ENCODE data around the gene TSGA10IP. TPM values are rescaled to one million over a fixed set of nuclear protein-coding genes. Genes with fewer than 3 reads are reported as not detected.

Gene TSGA10IP
- total RNA-seq, 4 donors from 2014 or later = not detected

DNA sequence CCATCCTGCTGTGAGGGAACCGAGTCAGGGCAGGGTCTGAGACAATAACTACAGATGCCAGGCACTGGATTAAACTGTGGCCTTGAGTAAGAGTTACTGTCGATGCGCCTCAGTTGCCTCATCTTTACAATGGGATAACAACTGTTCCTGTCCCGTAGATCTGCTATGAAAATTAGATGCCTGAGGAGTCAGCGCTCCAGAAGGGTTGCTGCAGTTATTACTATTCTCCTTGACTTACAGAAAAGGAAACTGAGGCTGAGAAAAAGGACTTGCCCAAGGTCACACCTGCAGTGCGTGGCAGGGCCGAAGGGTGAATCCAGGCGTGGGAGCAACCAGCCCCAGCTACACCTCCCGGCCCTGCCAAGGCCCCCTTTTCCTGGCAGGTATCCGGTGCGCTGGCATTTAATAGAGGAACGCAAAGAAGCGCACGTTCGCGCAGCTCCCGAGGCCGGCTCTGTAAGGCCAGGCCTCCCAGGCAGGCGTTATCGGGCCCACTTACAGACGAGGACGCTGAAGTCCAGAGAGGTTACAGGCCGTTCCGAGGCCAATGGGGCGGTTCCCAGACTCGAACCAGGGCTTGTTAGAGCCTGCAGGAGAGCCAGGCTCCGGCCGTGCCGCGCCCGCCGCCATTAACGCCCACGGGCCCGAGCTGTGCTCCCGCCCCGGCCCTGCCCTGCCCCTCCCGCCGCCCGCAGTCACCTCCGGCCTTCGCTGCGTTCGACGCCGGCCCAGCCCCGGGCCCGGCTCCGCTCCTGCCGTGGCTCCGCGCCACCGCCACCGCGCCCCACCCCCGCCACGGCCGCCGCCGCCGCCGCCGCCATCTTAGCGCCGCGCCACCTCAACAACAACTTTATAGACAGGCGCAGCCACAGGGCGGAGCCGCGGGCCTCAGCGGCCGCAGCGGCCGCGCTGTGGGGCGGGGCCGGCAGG is 26.8 kb upstream of the TSGA10IP start, which contains the start of gene C11orf68:
C11orf68 (minus strand) TSS at position 852 of the 930 bp plus-strand sequence; CDS start at position 821, 31 bp downstream.
- intact Hi-C loops (cut with DNase I; ENCODE audit: low total_unique reads) = loop anchor here (2.0 kb wide), 1 partner anchor 30 kb away; the partner anchor contains the start of gene FIBP
- Histone ChIP-seq H3K4me3 (peak within 1 kb of the TSS; percentile 84 to 98 (median 91)), H3K36me3 (peaks cover 0 to 6% (median 2%) of the 10 kb centered on the region in 4 donors), H3K27me3 (no peaks in the 10 kb centered on the region), H3K27ac (peak within 1 kb of the TSS; percentile 96 to 98 (median 96)), H3K4me1 (peaks cover 34 to 49% (median 46%) of the 10 kb centered on the region in 4 donors), H3K9me3 (no peaks in the 10 kb centered on the region)
- DNase-seq = no peak
- TF ChIP-seq POLR2AphosphoS5 (IDR thresholded peaks at IDR 0.05) (peak in 1 of 3 donors; percentile 55), POLR2A (IDR thresholded peaks at IDR 0.05) (no peak)
- 5% methylated on average over 41 of the region's 77 CpGs; no CpG with 5 or more reads in 1 of the 2 donors for WGBS, 2 donors (ENCODE audit: low coverage in 1 of 2)
- in situ Hi-C loops (cut with MboI; ENCODE audit: low pct_ligation_motif_present in 1 of 4, low pct_unique_long_range_greater_than_20kb in 1 of 4, low sequenced_read_pairs in 3 of 4) = no loop called here

- H3K4me3 ChIP-seq = peak within 1 kb of the TSS; percentile 84 to 98 (median 91)
- no peaks in the 10 kb centered on the region for H3K27me3 ChIP-seq
- intact Hi-C loops (cut with DNase I; ENCODE audit: low total_unique reads) (loop anchor here (2.0 kb wide), 1 partner anchor 30 kb away; the partner anchor contains the start of gene FIBP), in situ Hi-C loops (cut with MboI; ENCODE audit: low pct_ligation_motif_present in 1 of 4, low pct_unique_long_range_greater_than_20kb in 1 of 4, low sequenced_read_pairs in 3 of 4) (no loop called here)
- H3K4me1 ChIP-seq = peaks cover 34 to 49% (median 46%) of the 10 kb centered on the region in 4 donors
- 3% methylated on average over 13 of the region's 59 CpGs; no CpG with 5 or more reads in 1 of the 2 donors for WGBS, 2 donors (ENCODE audit: low coverage in 1 of 2)
- peak within 1 kb of the TSS; percentile 96 to 98 (median 96) for H3K27ac ChIP-seq
- TF ChIP-seq EP300 (IDR thresholded peaks at IDR 0.05; ENCODE audit: low read depth) (no peak), POLR2A (IDR thresholded peaks at IDR 0.05) (peak; percentile 54), POLR2AphosphoS5 (IDR thresholded peaks at IDR 0.05) (peak; percentile 34 to 69 (median 58))
- TF ChIP-seq, protein P1, sequence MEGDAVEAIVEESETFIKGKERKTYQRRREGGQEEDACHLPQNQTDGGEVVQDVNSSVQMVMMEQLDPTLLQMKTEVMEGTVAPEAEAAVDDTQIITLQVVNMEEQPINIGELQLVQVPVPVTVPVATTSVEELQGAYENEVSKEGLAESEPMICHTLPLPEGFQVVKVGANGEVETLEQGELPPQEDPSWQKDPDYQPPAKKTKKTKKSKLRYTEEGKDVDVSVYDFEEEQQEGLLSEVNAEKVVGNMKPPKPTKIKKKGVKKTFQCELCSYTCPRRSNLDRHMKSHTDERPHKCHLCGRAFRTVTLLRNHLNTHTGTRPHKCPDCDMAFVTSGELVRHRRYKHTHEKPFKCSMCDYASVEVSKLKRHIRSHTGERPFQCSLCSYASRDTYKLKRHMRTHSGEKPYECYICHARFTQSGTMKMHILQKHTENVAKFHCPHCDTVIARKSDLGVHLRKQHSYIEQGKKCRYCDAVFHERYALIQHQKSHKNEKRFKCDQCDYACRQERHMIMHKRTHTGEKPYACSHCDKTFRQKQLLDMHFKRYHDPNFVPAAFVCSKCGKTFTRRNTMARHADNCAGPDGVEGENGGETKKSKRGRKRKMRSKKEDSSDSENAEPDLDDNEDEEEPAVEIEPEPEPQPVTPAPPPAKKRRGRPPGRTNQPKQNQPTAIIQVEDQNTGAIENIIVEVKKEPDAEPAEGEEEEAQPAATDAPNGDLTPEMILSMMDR (IDR thresholded peaks at IDR 0.05) = no peak
- peaks cover 0 to 6% (median 2%) of the 10 kb centered on the region in 4 donors for H3K36me3 ChIP-seq
- peak; percentile 99 for DNase-seq
- H3K9me3 ChIP-seq = no peaks in the 10 kb centered on the region
Measured at GRCh38 chr11:65919141-65919572, 26.1 kb upstream of the TSGA10IP start, which contains the start of gene DRAP1. Gene DRAP1 (plus strand): TSS chr11:65919426. CDS start chr11:65919502, 76 bp downstream.

GRCh38 chr11:65919573-65920371 is 25.5 kb upstream of the TSGA10IP start:
- TF ChIP-seq, protein P1 (IDR thresholded peaks at IDR 0.05) = no peak
- TF ChIP-seq EP300 (IDR thresholded peaks at IDR 0.05; ENCODE audit: low read depth) = no peak
- Histone ChIP-seq H3K4me3 (peak overlapping the region; percentile 77 to 98 (median 91)), H3K27ac (peak overlapping the region; percentile 89 to 97 (median 95)), H3K36me3 (peaks cover 0 to 6% (median 2%) of the 10 kb centered on the region in 4 donors), H3K4me1 (peaks cover 34 to 48% (median 46%) of the 10 kb centered on the region in 4 donors), H3K9me3 (no peaks in the 10 kb centered on the region), H3K27me3 (no peaks in the 10 kb centered on the region)
- in situ Hi-C loops (cut with MboI; ENCODE audit: low pct_ligation_motif_present in 1 of 4, low pct_unique_long_range_greater_than_20kb in 1 of 4, low sequenced_read_pairs in 3 of 4) = no loop called here
- intact Hi-C loops (cut with DNase I; ENCODE audit: low total_unique reads) = loop anchor here (2.0 kb wide), 1 partner anchor 31 kb away; the partner anchor contains the start of gene FIBP
- peak; percentile 55 for DNase-seq
- WGBS, 2 donors (ENCODE audit: low coverage in 1 of 2) = 1% methylated on average over 42 of the region's 60 CpGs; no CpG with 5 or more reads in 1 of the 2 donors

GRCh38 chr11:65920372-65920802 is 24.9 kb upstream of the TSGA10IP start:
- Histone ChIP-seq H3K9me3 (no peaks in the 10 kb centered on the region), H3K27ac (peak overlapping the region; percentile 89 to 97 (median 95)), H3K27me3 (no peaks in the 10 kb centered on the region), H3K4me1 (peaks cover 32 to 42% (median 40%) of the 10 kb centered on the region in 4 donors), H3K36me3 (peaks cover 0 to 6% (median 2%) of the 10 kb centered on the region in 4 donors), H3K4me3 (peak overlapping the region; percentile 77 to 98 (median 91))
- 29 to 44% methylated on average over 2 to 15 of the region's 15 CpGs for WGBS, 2 donors (ENCODE audit: low coverage in 1 of 2)
- intact Hi-C loops (cut with DNase I; ENCODE audit: low total_unique reads) = no loop called here
- TF ChIP-seq POLR2A (IDR thresholded peaks at IDR 0.05) (no peak), POLR2AphosphoS5 (IDR thresholded peaks at IDR 0.05) (no peak), EP300 (IDR thresholded peaks at IDR 0.05; ENCODE audit: low read depth) (no peak)
- TF ChIP-seq, protein P1 (IDR thresholded peaks at IDR 0.05) = no peak
- in situ Hi-C loops (cut with MboI; ENCODE audit: low pct_ligation_motif_present in 1 of 4, low pct_unique_long_range_greater_than_20kb in 1 of 4, low sequenced_read_pairs in 3 of 4) = no loop called here
- DNase-seq = peak; percentile 29
